Activated CD4-positive, alpha-beta T cell treated with anti-CD3 and anti-CD28 coated beads, Interleukin-2, amount 10 ng/mL, durations not matched to agents 24 days and 14 days (primary cell): ENCODE results near the gene DESI2. TPM values are rescaled to one million over a fixed set of nuclear protein-coding genes. Genes with fewer than 3 reads are reported as not detected.

ENCODE experiments used
- total RNA-seq: library from RNA; stranded (reverse); gene quantifications from 2 replicates; pipeline ENCODE4 v1.2.3, GENCODE V29; 2022

DESI2 gene
- total RNA-seq, 1 donor from 2014 or later, result 32.3 TPM

Other genes with a start within 250 kb of the DESI2 start
- gene ADSS2, start 201.2 kb upstream of the DESI2 start, total RNA-seq, result 74.6 and 77.1 TPM in 2 replicates
- 0.14 TPM in 1 of 2 replicates, not detected in the other for gene CATSPERE, start 191.9 kb upstream of the DESI2 start, total RNA-seq
- 28.6 and 30.0 TPM in 2 replicates for gene COX20, start 182.5 kb downstream of the DESI2 start, total RNA-seq
- gene HNRNPU, start 211.4 kb downstream of the DESI2 start, total RNA-seq, result 611 and 612 TPM in 2 replicates